Esophagus (tissue), 2 donors: ENCODE results near the gene ADGRF4. TPM values are rescaled to one million over a fixed set of nuclear protein-coding genes. Genes with fewer than 3 reads are reported as not detected.

Experiments used
- H3K27ac ChIP-seq, 2 donors: one replicate each; pipeline ENCODE4 v1.5.1; 2013; ENCODE audit warnings: low read depth in 2 of 2, mild to moderate bottlenecking in 2 of 2, inconsistent platforms in 1 of 2, low read length in 1 of 2, moderate library complexity in 1 of 2
- H3K27me3 ChIP-seq, 2 donors: one replicate each; pipeline ENCODE4 v1.6.1; 2013; ENCODE audit warnings: low read length in 2 of 2, control low read depth in 1 of 2, mild to moderate bottlenecking in 1 of 2; ENCODE audit not compliant: insufficient read depth in 2 of 2, control insufficient read depth in 1 of 2
- H3K36me3 ChIP-seq, 2 donors: one replicate each; pipeline ENCODE4 v1.6.1; 2013; ENCODE audit warnings: low read length in 1 of 2; ENCODE audit not compliant: control insufficient read depth in 2 of 2, insufficient read depth in 2 of 2
- H3K4me1 ChIP-seq, 2 donors: one replicate each; pipeline ENCODE4 v1.6.1; 2013; ENCODE audit warnings: low read length in 1 of 2; ENCODE audit not compliant: control insufficient read depth in 2 of 2, insufficient read depth in 2 of 2
- H3K4me3 ChIP-seq, 2 donors: one replicate each; pipeline ENCODE4 v1.5.1; 2013; ENCODE audit warnings: low read length in 2 of 2, mild to moderate bottlenecking in 2 of 2, low read depth in 1 of 2, moderate library complexity in 1 of 2
- H3K9me3 ChIP-seq, 2 donors: one replicate each; pipeline ENCODE4 v1.6.1; 2013; ENCODE audit warnings: mild to moderate bottlenecking in 2 of 2, low read depth in 1 of 2, low read length in 1 of 2, moderate library complexity in 1 of 2; ENCODE audit not compliant: control insufficient read depth in 2 of 2, insufficient read depth in 1 of 2
- WGBS, 2 donors: extraction: QIAGEN DNeasy Blood & Tissue Kit; methylation state at CpG; one replicate each; pipeline ENCODE4 v1.1.7; 2013; 5-methylcytosine and 5-hydroxymethylcytosine counted together
- polyA plus RNA-seq, 2 donors: library from polyadenylated mRNA; stranded (reverse); fragments of 200-250 nt; gene quantifications; one replicate each; pipeline ENCODE4 v1.2.3, GENCODE V29; 2013
- donor health status: healthy with polysubstance abuse.
- donor health status: Bipolar disorder and iron deficiency.

Gene ADGRF4
- 10 to 100 TPM in 1 of 2 donors, 1 to 10 TPM in 1; 8.2 to 17.0 TPM for polyA plus RNA-seq

- Histone ChIP-seq H3K36me3 (no peaks in the 10 kb centered on the region), H3K27ac (peak within 1 kb of the TSS; percentile 94 to 95), H3K9me3 (no peaks in the 10 kb centered on the region), H3K4me3 (peak within 1 kb of the TSS; percentile 32 to 50), H3K4me1 (peaks cover 0 to 2% of the 10 kb centered on the region in 2 donors), H3K27me3 (no peaks in the 10 kb centered on the region)
- 53 to 66% methylated on average over 5 of the region's 5 CpGs for WGBS, 2 donors
Measured at GRCh38 chr6:47698342-47698787, at the start of gene ADGRF4. TSS of gene ADGRF4 (plus strand) at chr6:47698580. CDS start at chr6:47707246, 8,666 bp downstream.

GRCh38 chr6:47650553-47651432 is 47.6 kb upstream of the ADGRF4 start:
- Histone ChIP-seq H3K36me3 (no peaks in the 10 kb centered on the region), H3K4me1 (no peaks in the 10 kb centered on the region), H3K27me3 (no peaks in the 10 kb centered on the region), H3K4me3 (no peak overlapping the region), H3K9me3 (no peaks in the 10 kb centered on the region), H3K27ac (no peak overlapping the region)
- 65 to 66% methylated on average over 3 of the region's 3 CpGs for WGBS, 2 donors

- no peak overlapping the region for H3K4me3 ChIP-seq
- H3K27me3 ChIP-seq, result no peaks in the 10 kb centered on the region
- H3K36me3 ChIP-seq, result no peaks in the 10 kb centered on the region
- no peaks in the 10 kb centered on the region for H3K4me1 ChIP-seq
- WGBS, 2 donors, result 38 to 47% methylated on average over 6 of the region's 6 CpGs
- H3K9me3 ChIP-seq, result no peaks in the 10 kb centered on the region
- H3K27ac ChIP-seq, result peak overlapping the region in 1 of 2 donors; percentile 16
Measured at GRCh38 chr6:47651505-47651944, 46.9 kb upstream of the ADGRF4 start.

GRCh38 chr6:47653706-47654105 is 44.7 kb upstream of the ADGRF4 start:
- H3K27me3 ChIP-seq, result no peaks in the 10 kb centered on the region
- 82 to 88% methylated on average over 5 of the region's 5 CpGs for WGBS, 2 donors
- no peaks in the 10 kb centered on the region for H3K4me1 ChIP-seq
- peak overlapping the region in 1 of 2 donors; percentile 57 for H3K27ac ChIP-seq
- H3K9me3 ChIP-seq, result no peaks in the 10 kb centered on the region
- H3K4me3 ChIP-seq, result no peak overlapping the region
- H3K36me3 ChIP-seq, result no peaks in the 10 kb centered on the region

- Histone ChIP-seq H3K4me3 (no peak overlapping the region), H3K36me3 (no peaks in the 10 kb centered on the region), H3K27ac (peak overlapping the region in 1 of 2 donors; percentile 57), H3K9me3 (no peaks in the 10 kb centered on the region), H3K4me1 (no peaks in the 10 kb centered on the region), H3K27me3 (no peaks in the 10 kb centered on the region)
- WGBS, 2 donors, result 77 to 82% methylated on average over 4 of the region's 4 CpGs
Measured at GRCh38 chr6:47654255-47654654, 44.1 kb upstream of the ADGRF4 start.

- Histone ChIP-seq H3K4me1 (no peaks in the 10 kb centered on the region), H3K36me3 (no peaks in the 10 kb centered on the region), H3K27me3 (no peaks in the 10 kb centered on the region), H3K27ac (peak overlapping the region; percentile 40 to 65), H3K9me3 (no peaks in the 10 kb centered on the region), H3K4me3 (peak overlapping the region in 1 of 2 donors; percentile 20)
- 50 to 59% methylated on average over 7 of the region's 7 CpGs for WGBS, 2 donors
Measured at GRCh38 chr6:47655719-47656595, 42.4 kb upstream of the ADGRF4 start.

GRCh38 chr6:47661960-47662359 is 36.4 kb upstream of the ADGRF4 start:
- H3K9me3 ChIP-seq, result no peaks in the 10 kb centered on the region
- H3K27me3 ChIP-seq, result no peaks in the 10 kb centered on the region
- H3K36me3 ChIP-seq, result no peaks in the 10 kb centered on the region
- no peaks in the 10 kb centered on the region for H3K4me1 ChIP-seq
- H3K27ac ChIP-seq, result no peak overlapping the region
- 82 to 89% methylated on average over 5 of the region's 5 CpGs for WGBS, 2 donors
- H3K4me3 ChIP-seq, result no peak overlapping the region

GRCh38 chr6:47663462-47664216 is 34.7 kb upstream of the ADGRF4 start:
- H3K9me3 ChIP-seq, result no peaks in the 10 kb centered on the region
- 64 to 75% methylated on average over 12 to 13 of the region's 13 CpGs for WGBS, 2 donors

GRCh38 chr6:47665112-47665511 is 33.3 kb upstream of the ADGRF4 start:
- no peak overlapping the region for H3K27ac ChIP-seq
- H3K4me3 ChIP-seq, result no peak overlapping the region
- no peaks in the 10 kb centered on the region for H3K4me1 ChIP-seq
- WGBS, 2 donors, result 39 to 45% methylated on average over 3 of the region's 3 CpGs
- no peaks in the 10 kb centered on the region for H3K27me3 ChIP-seq
- no peaks in the 10 kb centered on the region for H3K9me3 ChIP-seq
- H3K36me3 ChIP-seq, result no peaks in the 10 kb centered on the region

More at GRCh38 chr6:47663462-47664216, 34.7 kb upstream of the ADGRF4 start:
- Histone ChIP-seq H3K4me1 (no peaks in the 10 kb centered on the region), H3K36me3 (no peaks in the 10 kb centered on the region), H3K27ac (no peak overlapping the region), H3K4me3 (no peak overlapping the region), H3K27me3 (no peaks in the 10 kb centered on the region)
